ENCODE data around the gene INPP5F.

DNA sequence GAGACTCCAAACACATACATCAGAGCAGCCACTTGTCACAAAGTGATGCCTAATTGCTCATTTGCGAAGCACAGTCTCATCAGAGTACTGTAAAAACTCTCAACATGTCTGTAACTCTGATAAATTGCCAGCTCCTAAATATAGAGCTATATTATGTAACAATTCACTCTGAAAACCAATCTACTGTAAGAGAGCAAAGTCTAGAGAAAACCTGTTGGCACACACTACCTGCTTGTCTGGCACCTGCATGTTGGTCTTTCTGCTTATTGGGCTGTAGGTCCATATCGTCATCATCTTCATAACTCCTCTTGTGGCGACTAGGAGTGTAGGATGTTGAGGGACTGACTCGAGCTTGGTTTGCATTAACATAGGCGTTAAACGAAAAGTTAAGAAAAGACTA lies 127.0 kb downstream of the INPP5F start:
- TF ChIP-seq, protein P1, sequence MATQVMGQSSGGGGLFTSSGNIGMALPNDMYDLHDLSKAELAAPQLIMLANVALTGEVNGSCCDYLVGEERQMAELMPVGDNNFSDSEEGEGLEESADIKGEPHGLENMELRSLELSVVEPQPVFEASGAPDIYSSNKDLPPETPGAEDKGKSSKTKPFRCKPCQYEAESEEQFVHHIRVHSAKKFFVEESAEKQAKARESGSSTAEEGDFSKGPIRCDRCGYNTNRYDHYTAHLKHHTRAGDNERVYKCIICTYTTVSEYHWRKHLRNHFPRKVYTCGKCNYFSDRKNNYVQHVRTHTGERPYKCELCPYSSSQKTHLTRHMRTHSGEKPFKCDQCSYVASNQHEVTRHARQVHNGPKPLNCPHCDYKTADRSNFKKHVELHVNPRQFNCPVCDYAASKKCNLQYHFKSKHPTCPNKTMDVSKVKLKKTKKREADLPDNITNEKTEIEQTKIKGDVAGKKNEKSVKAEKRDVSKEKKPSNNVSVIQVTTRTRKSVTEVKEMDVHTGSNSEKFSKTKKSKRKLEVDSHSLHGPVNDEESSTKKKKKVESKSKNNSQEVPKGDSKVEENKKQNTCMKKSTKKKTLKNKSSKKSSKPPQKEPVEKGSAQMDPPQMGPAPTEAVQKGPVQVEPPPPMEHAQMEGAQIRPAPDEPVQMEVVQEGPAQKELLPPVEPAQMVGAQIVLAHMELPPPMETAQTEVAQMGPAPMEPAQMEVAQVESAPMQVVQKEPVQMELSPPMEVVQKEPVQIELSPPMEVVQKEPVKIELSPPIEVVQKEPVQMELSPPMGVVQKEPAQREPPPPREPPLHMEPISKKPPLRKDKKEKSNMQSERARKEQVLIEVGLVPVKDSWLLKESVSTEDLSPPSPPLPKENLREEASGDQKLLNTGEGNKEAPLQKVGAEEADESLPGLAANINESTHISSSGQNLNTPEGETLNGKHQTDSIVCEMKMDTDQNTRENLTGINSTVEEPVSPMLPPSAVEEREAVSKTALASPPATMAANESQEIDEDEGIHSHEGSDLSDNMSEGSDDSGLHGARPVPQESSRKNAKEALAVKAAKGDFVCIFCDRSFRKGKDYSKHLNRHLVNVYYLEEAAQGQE (IDR thresholded peaks at IDR 0.05; ENCODE audit: low read depth, low read length) = no peak
- TF ChIP-seq, protein P2, sequence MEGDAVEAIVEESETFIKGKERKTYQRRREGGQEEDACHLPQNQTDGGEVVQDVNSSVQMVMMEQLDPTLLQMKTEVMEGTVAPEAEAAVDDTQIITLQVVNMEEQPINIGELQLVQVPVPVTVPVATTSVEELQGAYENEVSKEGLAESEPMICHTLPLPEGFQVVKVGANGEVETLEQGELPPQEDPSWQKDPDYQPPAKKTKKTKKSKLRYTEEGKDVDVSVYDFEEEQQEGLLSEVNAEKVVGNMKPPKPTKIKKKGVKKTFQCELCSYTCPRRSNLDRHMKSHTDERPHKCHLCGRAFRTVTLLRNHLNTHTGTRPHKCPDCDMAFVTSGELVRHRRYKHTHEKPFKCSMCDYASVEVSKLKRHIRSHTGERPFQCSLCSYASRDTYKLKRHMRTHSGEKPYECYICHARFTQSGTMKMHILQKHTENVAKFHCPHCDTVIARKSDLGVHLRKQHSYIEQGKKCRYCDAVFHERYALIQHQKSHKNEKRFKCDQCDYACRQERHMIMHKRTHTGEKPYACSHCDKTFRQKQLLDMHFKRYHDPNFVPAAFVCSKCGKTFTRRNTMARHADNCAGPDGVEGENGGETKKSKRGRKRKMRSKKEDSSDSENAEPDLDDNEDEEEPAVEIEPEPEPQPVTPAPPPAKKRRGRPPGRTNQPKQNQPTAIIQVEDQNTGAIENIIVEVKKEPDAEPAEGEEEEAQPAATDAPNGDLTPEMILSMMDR (IDR thresholded peaks at IDR 0.05 in 2 of 3, conservative IDR thresholded peaks at IDR 0.05 in 1 of 3; ENCODE audit: control insufficient read depth in 2 of 3, extremely low read depth in 1 of 3, insufficient read depth in 1 of 3, low read depth in 3 of 3, low read length in 3 of 3) = no peak
